Stimulated activated naive CD8-positive, alpha-beta T cell treated with anti-CD3 and anti-CD28 coated beads, Interleukin-15, Interleukin-2, amounts not matched to agents 100 ng/mL and 50 ng/mL, for 24 hours (primary cell): ENCODE results near the gene SLC16A9.
"Not testable (repeated sequence)": the region's sequence is repeated elsewhere in the genome, so short reads cannot be mapped to it uniquely, and the experiment has no call there.

Experiments
- H3K27ac Mint-ChIP-seq: one replicate; pipeline ENCODE4 v1.8.0; 2021; ENCODE audit warnings: mild to moderate bottlenecking, mixed read lengths
- H3K27me3 Mint-ChIP-seq: one replicate; pipeline ENCODE4 v1.8.0; 2021; ENCODE audit warnings: mixed read lengths
- H3K36me3 Mint-ChIP-seq: one replicate; pipeline ENCODE4 v1.8.0; 2021; ENCODE audit warnings: low read depth, mixed read lengths
- H3K4me1 Mint-ChIP-seq: one replicate; pipeline ENCODE4 v1.8.0; 2021; ENCODE audit warnings: low read depth, mixed read lengths
- H3K4me3 Mint-ChIP-seq: one replicate; pipeline ENCODE4 v1.8.0; 2021; ENCODE audit warnings: mild to moderate bottlenecking, mixed read lengths
- H3K9me3 Mint-ChIP-seq: one replicate; pipeline ENCODE4 v1.8.0; 2021; ENCODE audit warnings: mixed read lengths

Gene SLC16A9

DNA sequence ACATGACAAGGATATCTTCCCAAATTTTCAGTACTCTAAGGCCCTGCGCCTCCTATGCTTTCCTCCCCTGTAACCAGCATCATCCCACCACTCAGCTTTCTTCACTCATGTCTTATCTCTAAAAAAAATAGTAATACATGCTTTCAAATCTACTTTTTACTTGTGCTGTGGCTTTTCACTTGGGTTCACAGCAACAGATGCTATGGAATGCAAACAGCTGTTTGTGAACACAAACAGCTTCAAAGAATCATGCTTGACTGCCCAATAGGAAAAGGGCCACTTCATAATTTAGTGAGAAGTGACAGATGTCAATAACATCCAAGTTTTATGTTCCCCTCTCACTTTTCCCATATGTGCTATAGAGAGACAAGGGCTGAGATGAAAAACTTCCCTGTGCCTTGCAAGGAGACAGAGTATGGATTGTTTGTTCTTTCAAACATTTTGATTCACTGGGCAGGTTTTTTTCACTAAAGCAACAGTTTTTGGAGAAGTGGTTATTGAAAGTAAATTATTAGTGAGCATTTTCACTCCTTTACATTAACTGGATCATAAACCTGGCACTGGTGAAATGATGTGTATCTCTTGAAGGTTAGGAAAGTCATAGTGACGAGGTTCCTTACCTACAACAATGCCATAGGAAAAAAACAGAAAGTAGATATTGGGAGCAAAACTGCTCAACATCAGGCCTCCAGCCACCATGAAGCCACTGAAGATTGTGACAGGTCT is 37.3 kb downstream of the SLC16A9 start:
- no peaks in the 10 kb centered on the region for H3K9me3 Mint-ChIP-seq
- no peak overlapping the region for H3K27ac Mint-ChIP-seq
- no peak overlapping the region for H3K4me3 Mint-ChIP-seq
- H3K4me1 Mint-ChIP-seq, result peaks cover 4% of the 10 kb centered on the region
- peaks cover 3% of the 10 kb centered on the region for H3K27me3 Mint-ChIP-seq
- no peaks in the 10 kb centered on the region for H3K36me3 Mint-ChIP-seq

DNA sequence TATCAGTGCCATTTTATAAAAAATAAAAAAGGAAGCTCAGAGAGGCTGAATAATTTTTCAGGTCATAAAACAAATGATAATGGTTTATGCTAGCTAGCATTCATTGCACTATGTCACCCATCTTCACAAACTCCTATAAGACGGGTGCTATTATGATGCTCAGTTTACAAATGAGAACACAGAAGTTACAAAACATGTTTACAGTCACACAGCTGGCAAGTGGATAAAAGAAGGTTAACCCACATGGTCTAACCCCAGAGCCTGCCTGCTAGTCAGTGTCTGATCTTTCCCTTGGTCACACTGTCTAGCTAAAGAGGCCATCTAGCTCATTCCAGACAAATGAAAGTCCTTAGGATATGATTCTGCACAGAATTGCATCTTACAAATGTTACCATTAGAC is 39.4 kb downstream of the SLC16A9 start:
- no peaks in the 10 kb centered on the region for H3K9me3 Mint-ChIP-seq
- H3K27me3 Mint-ChIP-seq, result peaks cover 3% of the 10 kb centered on the region
- no peak overlapping the region for H3K27ac Mint-ChIP-seq
- peaks cover 4% of the 10 kb centered on the region for H3K4me1 Mint-ChIP-seq
- H3K36me3 Mint-ChIP-seq, result no peaks in the 10 kb centered on the region
- H3K4me3 Mint-ChIP-seq, result no peak overlapping the region

GRCh38 chr10:59668096-59668495 is 41.6 kb downstream of the SLC16A9 start:
- no peak overlapping the region for H3K4me3 Mint-ChIP-seq
- H3K27ac Mint-ChIP-seq, result no peak overlapping the region
- H3K27me3 Mint-ChIP-seq, result no peaks in the 10 kb centered on the region
- peaks cover 4% of the 10 kb centered on the region for H3K4me1 Mint-ChIP-seq
- H3K9me3 Mint-ChIP-seq, result no peaks in the 10 kb centered on the region
- no peaks in the 10 kb centered on the region for H3K36me3 Mint-ChIP-seq

DNA sequence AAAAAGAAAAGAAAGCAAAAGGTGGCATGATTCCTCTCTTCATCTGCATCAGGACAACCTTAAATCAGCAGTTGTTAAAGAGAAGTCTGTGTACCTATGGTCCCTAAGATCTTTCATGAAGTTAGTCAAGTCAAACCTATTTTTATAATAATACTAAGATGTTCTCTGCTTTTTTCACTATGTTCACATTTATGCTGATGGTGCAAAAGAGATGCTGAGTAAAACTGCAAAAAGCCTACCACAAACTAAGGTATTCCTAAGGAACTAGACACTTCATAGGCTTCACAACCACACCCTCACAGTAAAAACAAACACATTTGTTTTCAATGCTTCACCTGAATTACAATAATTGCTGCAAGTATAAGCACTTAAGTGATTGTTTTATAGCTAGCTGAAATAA is 43.3 kb downstream of the SLC16A9 start:
- Mint-ChIP-seq H3K27ac (no peak overlapping the region), H3K27me3 (no peaks in the 10 kb centered on the region), H3K4me1 (no peaks in the 10 kb centered on the region), H3K36me3 (no peaks in the 10 kb centered on the region), H3K9me3 (no peaks in the 10 kb centered on the region), H3K4me3 (no peak overlapping the region)

DNA sequence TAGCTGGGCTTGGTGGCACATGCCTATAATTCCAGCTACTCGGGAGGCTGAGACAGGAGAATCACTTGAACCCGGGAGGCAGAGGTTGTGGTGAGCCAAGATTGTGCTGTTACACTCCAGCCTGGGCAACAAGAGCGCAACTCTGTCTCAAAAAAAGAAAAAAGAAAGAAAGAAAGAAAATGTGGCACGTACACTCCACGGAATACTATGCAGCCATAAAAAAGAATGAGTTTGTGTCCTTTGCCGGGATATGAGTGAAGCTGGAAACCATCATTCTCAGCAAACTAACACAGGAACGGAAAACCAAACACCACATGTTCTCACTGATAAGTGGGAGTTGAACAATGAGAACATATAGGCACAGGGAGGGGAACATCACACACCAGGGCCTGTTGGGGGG is 46.4 kb downstream of the SLC16A9 start:
- H3K27ac Mint-ChIP-seq, H3K27me3 Mint-ChIP-seq, H3K4me3 Mint-ChIP-seq, H3K36me3 Mint-ChIP-seq, H3K4me1 Mint-ChIP-seq, H3K9me3 Mint-ChIP-seq: not testable (repeated sequence)

- Mint-ChIP-seq H3K27ac (no peak overlapping the region), H3K9me3 (peaks cover 4% of the 10 kb centered on the region), H3K27me3 (peaks cover 4% of the 10 kb centered on the region), H3K4me1 (peaks cover 10% of the 10 kb centered on the region), H3K4me3 (no peak overlapping the region), H3K36me3 (no peaks in the 10 kb centered on the region)
Observed at GRCh38 chr10:59657724-59658123, 51.9 kb downstream of the SLC16A9 start.

- Mint-ChIP-seq H3K27ac (no peak overlapping the region), H3K4me1 (peaks cover 10% of the 10 kb centered on the region), H3K9me3 (peaks cover 4% of the 10 kb centered on the region), H3K27me3 (peaks cover 4% of the 10 kb centered on the region), H3K36me3 (no peaks in the 10 kb centered on the region), H3K4me3 (no peak overlapping the region)
Observed at GRCh38 chr10:59655309-59655708, 54.3 kb downstream of the SLC16A9 start.

DNA sequence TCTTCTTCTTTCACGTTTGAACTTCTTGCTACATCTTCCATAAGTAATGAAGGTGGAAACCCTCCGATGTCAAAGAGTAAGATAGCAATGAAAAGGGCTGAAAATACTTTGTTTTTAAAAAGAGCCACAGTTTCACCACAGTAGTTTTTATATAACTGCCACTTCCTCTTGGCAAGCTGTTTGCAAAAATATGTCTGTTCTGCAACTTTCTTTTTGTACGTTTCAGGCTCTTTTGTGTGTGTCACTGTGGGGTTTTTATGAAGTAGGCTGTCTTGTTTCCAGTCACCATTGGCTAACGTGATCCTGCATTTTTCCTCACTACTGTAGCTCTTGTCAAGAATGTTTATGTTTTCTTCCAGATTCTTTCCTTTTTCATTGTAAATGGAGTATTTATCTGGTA is 55.6 kb downstream of the SLC16A9 start:
- peaks cover 4% of the 10 kb centered on the region for H3K27me3 Mint-ChIP-seq
- no peak overlapping the region for H3K27ac Mint-ChIP-seq
- no peaks in the 10 kb centered on the region for H3K9me3 Mint-ChIP-seq
- H3K36me3 Mint-ChIP-seq, result no peaks in the 10 kb centered on the region
- no peak overlapping the region for H3K4me3 Mint-ChIP-seq
- peaks cover 10% of the 10 kb centered on the region for H3K4me1 Mint-ChIP-seq

DNA sequence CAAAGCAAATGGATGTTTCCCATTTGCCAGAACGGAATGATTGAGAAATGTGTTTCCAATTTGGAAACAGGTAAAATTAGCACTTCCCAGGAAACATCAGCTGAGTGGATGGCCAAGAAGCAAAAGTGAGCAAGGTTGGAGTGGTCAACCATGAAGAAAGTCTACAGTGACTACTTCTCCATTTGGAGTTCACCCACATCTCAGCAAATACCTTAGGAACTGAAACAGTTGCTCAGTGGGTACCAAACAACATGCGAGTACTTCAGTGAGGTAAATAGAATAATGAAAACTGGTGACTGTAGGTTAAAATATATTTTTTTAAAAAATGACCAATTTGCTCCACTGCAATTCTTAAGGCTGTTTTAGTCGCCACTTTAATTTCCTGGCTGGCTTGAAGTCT is 57.7 kb downstream of the SLC16A9 start:
- no peaks in the 10 kb centered on the region for H3K27me3 Mint-ChIP-seq
- no peak overlapping the region for H3K27ac Mint-ChIP-seq
- no peaks in the 10 kb centered on the region for H3K9me3 Mint-ChIP-seq
- no peak overlapping the region for H3K4me3 Mint-ChIP-seq
- no peaks in the 10 kb centered on the region for H3K36me3 Mint-ChIP-seq
- H3K4me1 Mint-ChIP-seq, result peaks cover 10% of the 10 kb centered on the region

DNA sequence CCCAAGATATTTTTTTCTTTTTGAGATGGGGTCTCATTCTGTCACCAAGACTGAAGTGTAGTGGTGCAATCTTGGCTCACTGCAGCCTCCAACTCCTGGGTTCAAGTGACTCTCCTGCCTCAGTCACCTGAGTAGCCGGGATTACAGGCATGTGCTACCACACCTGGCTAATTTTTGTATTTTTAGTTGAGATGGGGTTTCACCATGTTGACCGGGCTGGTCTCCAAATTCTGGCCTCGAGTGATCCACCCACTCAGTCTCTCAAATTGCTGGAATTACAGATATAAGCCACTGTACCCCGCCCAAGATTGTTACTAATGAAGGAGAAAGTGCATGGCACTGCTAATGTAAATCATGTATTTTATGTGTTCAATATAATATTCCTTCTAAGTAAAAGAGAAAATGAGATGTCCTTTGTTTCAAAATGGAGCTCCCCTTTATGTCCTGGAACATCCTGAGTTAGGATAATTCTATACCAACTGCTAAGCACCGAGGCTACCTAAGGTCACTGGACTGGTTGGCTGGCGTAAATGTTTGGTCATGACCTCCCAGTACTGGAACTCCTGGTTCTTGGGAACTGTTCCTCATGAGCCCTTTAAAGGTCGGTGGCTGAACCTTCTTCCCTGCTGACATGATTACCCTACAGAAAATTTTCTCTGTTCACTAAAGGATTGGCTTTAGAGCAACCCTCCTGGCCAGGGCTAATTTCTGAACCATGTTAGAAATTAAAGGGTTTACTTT is 59.9 kb downstream of the SLC16A9 start:
- H3K36me3 Mint-ChIP-seq, result no peaks in the 10 kb centered on the region
- H3K9me3 Mint-ChIP-seq, result peaks cover 7% of the 10 kb centered on the region
- no peak overlapping the region for H3K4me3 Mint-ChIP-seq
- no peak overlapping the region for H3K27ac Mint-ChIP-seq
- H3K4me1 Mint-ChIP-seq, result peaks cover 10% of the 10 kb centered on the region
- H3K27me3 Mint-ChIP-seq, result peaks cover 4% of the 10 kb centered on the region

DNA sequence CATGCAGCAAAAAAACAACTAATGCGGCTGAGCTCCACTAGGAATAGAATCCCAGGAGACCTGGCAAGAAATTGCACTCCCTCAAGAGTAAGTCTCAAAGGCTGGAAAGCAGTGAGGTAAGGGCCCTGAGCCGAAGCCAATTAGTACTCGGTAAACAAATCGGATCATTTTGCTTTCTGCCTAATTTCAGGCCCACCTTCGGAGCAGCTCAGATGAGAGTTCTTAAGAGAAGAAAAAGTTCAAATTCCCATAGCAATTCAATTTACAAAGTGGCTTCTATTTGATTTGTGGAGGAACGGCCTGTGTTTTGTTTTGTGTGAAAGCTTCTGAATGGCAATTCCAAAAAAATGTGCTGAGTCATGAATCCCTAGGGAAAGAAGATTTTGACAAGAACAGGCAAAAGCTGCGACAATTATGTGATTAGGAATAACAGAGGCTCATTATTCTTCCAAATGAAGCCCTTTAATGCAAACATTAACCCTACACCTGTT is 60.9 kb downstream of the SLC16A9 start:
- H3K36me3 Mint-ChIP-seq, result no peaks in the 10 kb centered on the region
- peaks cover 4% of the 10 kb centered on the region for H3K4me1 Mint-ChIP-seq
- no peak overlapping the region for H3K27ac Mint-ChIP-seq
- no peak overlapping the region for H3K4me3 Mint-ChIP-seq
- peaks cover 13% of the 10 kb centered on the region for H3K9me3 Mint-ChIP-seq
- H3K27me3 Mint-ChIP-seq, result peaks cover 4% of the 10 kb centered on the region

GRCh38 chr10:59644841-59645240 is 64.8 kb downstream of the SLC16A9 start:
- Mint-ChIP-seq H3K9me3 (peaks cover 13% of the 10 kb centered on the region), H3K36me3 (no peaks in the 10 kb centered on the region), H3K27ac (no peak overlapping the region), H3K4me3 (no peak overlapping the region), H3K27me3 (peaks cover 4% of the 10 kb centered on the region), H3K4me1 (no peaks in the 10 kb centered on the region)

GRCh38 chr10:59641688-59642087 is 68.0 kb downstream of the SLC16A9 start:
- not testable (repeated sequence) for H3K36me3 Mint-ChIP-seq, H3K4me3 Mint-ChIP-seq, H3K27me3 Mint-ChIP-seq, H3K4me1 Mint-ChIP-seq, H3K27ac Mint-ChIP-seq
- peaks cover 13% of the 10 kb centered on the region for H3K9me3 Mint-ChIP-seq

DNA sequence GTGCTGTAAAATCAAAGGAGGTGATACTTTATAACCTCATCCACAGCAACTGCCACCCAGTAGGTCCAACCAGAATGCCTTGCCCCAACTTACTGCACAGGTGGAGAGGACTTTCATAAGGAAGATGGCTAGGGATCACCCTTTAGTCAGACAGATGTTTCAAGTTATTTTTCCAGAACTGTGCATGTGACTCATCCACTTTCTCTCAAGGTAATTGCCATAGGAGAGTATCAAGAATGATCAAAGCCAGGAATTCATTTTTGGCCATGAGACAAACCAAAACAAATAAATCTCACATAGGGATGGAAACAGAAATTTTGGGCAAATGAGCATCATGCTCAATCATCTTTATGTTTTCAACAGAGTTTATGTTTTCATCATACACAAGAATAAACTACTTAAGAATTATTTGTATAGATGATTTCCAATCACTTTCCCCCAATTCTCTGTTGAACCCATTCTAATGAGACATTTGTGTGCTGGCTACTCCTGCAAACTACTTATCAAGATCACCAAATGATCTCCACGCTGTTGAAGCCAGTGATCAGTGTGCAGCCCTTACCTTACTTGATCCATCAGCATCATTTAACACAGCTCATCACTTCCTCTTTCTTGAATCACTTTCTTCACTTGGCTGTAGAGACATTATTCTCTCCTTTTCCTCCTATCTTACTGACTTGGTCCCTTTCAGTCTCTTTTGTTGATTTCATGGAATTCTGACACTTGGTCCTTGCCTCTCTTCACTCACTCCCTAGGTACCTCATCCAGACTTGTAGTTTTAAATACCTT is 74.0 kb downstream of the SLC16A9 start:
- no peak overlapping the region for H3K4me3 Mint-ChIP-seq
- H3K27ac Mint-ChIP-seq, result no peak overlapping the region
- H3K36me3 Mint-ChIP-seq, result no peaks in the 10 kb centered on the region
- H3K9me3 Mint-ChIP-seq, result no peaks in the 10 kb centered on the region
- peaks cover 3% of the 10 kb centered on the region for H3K27me3 Mint-ChIP-seq
- no peaks in the 10 kb centered on the region for H3K4me1 Mint-ChIP-seq

DNA sequence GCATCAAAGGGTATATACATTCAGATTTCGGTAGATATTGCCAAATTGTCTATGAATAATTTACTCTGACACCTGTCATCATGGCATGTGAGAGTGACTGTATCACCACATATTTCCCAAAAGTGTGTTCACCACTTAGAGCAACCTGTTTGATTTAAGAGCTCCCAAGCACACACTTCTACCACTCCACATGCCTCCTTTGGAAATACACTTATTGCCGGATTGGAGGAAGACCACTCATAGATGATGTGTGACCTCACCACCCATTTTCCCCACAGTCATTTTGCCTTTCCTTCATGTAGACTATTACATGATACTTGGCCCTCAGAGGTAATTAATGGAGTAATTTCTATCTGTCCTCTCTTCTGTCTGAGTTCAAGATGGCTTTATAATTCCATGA is 75.5 kb downstream of the SLC16A9 start:
- no peaks in the 10 kb centered on the region for H3K36me3 Mint-ChIP-seq
- H3K27me3 Mint-ChIP-seq, result peaks cover 3% of the 10 kb centered on the region
- H3K27ac Mint-ChIP-seq, result no peak overlapping the region
- no peaks in the 10 kb centered on the region for H3K9me3 Mint-ChIP-seq
- no peaks in the 10 kb centered on the region for H3K4me1 Mint-ChIP-seq
- no peak overlapping the region for H3K4me3 Mint-ChIP-seq
